Upper lobe of left lung (tissue), 4 donors: Measurements from ENCODE around the gene TTC28.

ENCODE experiments used
- EP300 ChIP-seq, 4 donors: sonication (generic); formaldehyde crosslinking; IDR thresholded peaks; one replicate each; pipeline ENCODE4 v1.5.1; 2017; ENCODE audit warnings: antibody characterized with exemption in 4 of 4, control low read depth in 2 of 4
- TF ChIP-seq, protein P1 (sequence below), 6 experiments: fragments of 450-650 bp in 4 of 6; fragments of 200-600 bp in 2 of 6; sonication (generic) in 2 of 6; IDR thresholded peaks; one replicate each; pipeline ENCODE4 v1.5.1; 2016 to 2019; ENCODE audit warnings: antibody characterized with exemption in 6 of 6

GRCh38 chr22:28012832-28013460 is 666.7 kb downstream of the TTC28 start:
- TF ChIP-seq, protein P1, sequence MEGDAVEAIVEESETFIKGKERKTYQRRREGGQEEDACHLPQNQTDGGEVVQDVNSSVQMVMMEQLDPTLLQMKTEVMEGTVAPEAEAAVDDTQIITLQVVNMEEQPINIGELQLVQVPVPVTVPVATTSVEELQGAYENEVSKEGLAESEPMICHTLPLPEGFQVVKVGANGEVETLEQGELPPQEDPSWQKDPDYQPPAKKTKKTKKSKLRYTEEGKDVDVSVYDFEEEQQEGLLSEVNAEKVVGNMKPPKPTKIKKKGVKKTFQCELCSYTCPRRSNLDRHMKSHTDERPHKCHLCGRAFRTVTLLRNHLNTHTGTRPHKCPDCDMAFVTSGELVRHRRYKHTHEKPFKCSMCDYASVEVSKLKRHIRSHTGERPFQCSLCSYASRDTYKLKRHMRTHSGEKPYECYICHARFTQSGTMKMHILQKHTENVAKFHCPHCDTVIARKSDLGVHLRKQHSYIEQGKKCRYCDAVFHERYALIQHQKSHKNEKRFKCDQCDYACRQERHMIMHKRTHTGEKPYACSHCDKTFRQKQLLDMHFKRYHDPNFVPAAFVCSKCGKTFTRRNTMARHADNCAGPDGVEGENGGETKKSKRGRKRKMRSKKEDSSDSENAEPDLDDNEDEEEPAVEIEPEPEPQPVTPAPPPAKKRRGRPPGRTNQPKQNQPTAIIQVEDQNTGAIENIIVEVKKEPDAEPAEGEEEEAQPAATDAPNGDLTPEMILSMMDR (IDR thresholded peaks at IDR 0.05): no peak
- no peak for TF ChIP-seq EP300 (IDR thresholded peaks at IDR 0.05)
